ENCODE results near the gene NOM1.

The NOM1 gene

DNA sequence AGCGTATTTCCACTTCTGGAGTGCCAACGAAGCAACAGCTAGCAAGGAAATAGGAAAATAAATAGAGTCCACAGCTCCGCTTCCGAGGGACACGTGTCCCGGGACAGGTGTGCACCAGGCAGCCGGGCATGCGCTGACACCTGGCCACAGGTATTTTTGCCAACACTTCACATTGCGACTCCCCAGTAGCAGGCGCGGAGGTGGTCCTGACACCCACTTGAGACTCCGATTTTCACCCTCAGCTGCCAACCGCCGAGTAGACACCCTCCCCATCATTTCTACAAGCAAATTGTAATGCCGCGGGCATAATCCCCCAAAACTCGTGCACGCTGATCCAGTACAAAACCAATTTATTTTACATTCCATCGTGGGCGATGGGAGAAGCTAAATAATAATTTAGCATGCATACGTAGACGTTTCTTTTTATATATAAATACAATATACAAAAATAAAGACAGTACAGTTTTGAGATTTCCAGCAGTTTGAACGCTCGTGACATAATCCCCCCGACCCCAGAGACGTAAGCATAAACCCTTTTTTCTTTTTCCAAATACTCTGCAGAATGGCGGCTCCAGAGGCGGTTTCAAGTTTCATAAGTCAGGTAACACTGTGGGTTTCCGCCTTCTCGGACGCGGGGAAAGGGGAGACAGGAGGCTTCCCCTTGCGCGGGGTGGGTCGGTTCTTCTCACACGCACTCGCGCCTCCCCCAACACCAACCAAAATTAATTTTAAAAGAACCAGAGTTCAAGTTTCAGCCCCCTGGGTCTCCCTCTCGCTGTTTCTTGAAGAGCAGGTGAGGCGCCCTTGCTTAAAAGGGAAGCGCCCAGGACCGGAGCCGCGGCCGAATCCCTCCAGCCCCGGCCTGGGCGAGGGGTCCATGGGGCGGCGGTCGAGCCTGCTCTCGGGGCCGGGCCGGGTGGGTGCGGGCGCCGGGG lies 55.3 kb downstream of the NOM1 start:
- no peak for DNase-seq

DNA sequence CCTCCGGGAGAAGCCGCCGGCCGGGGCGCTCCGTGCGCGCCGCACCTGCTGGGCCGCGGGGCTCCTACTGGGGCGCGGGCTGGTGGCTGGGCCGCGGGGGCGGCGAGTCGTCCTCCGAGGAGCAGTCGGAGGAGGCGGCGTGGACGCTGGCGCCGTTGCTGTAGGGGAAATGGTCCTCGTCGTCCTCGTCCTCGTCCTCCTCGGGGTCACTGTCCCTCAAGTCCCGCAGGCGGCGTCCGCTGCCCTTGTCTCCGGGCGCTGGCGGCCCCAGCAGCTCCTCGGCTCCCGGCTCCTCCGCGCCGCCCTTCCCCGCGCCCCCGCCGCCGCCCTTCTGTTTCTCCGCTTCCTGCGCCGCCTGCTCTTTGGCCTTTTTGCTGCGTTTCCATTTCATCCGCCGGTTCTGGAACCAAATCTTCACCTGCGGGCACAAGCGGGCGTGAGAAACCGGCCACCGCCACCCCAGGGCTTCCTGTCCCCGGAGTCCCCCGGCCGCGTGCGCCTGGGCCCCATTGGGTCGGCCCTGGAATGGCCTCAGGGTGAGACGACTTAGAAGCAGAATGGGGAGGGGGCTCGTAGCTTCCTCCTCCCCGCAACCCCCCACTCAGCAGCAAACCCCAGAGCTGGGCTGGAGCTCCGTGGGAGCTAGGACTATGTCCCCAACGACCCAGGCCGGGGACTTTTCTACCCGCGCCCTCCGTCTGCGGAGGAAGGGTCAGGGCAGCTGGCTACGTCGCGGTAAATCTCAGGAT lies 56.1 kb downstream of the NOM1 start:
- DNase-seq: no peak

DNA sequence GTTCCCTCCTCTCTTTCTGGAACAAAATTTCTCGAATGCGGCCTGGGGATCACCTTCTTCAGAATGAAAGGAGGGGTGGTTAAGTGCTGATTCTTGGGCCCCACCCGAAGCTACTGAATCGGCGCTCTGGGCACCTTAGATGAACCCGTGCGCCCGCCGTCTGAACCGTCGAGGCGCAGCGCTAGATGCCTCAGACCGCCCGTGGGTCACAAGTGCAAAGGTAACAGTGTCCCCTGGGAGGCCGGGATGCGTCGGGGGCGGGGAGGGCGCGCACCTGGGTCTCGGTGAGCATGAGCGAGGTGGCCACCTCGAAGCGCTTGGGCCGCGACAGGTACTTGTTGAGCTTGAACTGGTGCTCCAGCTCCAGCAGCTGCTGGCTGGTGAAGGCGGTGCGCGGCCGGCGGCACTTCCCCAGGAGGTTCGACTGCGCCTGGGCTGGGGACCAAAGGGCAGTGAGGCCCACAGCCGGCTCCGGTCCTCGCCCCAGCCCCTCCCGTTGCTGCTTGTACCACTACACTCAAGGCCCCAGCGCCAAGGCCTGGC lies 56.8 kb downstream of the NOM1 start:
- DNase-seq: no peak

DNA sequence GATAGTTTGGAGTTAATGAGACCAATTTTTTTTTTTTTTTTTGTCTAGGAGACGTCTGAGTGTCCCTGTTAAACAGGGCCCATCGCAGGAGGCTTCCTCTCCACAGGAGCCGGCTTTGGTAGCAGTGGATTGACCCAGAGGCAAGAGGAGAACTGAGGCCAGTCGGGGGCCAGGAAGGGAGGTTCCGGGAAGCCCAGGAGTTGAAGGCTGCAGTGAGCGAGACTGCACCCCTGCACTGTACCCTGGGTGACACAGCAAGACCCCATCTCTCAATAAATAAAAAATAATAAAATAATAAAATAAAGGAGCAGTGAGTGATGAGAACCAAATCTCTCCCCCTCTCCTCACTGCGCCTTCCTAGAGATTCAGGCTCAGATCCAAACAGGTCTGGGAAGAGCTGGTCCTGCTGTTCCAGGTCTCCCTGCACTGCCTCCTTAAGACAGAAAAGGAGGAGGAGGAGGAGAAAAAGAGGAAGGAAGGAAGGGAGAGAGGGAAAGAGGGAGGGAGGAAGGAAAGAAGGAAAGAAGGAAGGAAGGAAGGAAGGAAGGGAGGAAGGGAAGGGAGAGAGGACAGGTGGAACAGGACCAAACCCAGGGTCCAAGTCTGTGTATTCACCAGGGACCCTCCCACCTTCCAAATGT lies 57.4 kb downstream of the NOM1 start:
- DNase-seq: no peak

DNA sequence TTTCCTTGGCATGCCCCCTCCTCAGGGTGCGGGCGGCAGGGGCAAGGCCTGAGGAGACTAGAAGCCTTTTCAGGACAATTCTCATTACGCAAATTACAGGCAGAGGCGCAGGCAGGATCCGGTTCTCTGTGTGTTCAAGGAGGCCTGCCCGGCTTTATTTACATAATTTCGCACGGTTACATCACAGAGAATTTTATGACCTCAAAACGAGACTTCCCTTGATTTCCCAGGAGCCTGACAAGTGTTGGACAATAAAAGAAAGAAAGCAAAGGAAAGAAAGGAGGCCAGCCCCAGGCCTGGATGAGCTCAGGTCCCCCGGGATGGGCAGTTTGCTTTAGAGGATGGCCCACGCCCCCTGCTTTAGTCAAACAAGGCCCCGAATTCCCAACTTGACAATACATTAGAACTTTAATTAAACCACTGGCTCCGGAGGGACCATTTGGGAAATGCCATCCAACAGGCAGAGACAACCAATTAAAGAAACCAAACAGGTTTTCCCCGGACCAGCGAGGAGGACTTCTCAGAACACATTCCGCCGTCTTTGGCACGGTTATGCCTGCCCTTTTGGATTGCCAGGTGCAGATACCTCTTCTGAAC lies 58.1 kb downstream of the NOM1 start:
- DNase-seq: no peak

DNA sequence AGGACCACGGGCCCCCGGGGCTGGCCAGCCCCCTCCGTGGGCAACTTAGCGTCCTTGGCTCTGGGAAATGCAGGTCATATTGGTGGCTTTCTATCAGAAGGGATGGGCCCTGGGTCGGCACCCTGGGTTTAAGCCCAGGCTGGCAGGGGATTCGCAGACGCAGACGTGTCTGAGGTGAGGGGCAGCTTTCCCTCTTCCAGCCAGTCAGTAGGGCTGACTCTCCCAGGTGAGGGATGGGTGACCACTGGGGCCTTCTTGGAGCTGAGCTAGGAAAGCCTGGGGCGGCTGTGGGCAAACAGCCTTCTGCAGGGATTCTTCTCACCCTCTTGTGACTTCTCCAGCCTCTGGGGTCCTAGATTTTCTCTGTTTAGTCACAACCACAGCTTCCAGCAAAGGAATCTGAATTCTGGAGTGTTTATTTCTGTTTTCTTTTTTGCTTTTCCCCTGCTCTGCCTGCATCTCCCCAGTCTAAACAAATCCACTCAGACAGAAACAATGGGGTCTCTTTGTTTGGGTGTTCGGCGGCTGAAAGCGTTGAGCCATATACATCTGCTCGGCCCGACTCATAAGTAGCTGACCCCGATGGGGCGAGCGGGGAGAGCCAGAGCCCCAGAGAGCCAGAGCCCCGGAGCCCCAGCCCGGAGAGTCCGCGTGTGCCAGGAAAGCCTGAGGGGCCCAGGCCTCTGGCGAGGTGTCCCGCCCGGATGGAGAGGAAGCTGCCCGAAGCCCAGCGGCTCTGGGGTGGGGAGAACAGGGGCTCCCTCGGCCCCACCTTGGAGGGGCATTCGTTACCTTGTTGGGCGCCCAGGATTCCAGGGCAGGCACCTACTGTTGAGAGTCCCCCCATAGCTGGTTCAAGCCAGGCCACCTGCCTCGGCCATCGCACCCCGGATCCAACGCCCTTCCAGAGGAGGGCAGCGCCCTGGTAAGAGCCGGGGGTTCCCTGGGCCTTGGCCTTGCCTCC lies 59.0 kb downstream of the NOM1 start:
- DNase-seq: no peak

DNA sequence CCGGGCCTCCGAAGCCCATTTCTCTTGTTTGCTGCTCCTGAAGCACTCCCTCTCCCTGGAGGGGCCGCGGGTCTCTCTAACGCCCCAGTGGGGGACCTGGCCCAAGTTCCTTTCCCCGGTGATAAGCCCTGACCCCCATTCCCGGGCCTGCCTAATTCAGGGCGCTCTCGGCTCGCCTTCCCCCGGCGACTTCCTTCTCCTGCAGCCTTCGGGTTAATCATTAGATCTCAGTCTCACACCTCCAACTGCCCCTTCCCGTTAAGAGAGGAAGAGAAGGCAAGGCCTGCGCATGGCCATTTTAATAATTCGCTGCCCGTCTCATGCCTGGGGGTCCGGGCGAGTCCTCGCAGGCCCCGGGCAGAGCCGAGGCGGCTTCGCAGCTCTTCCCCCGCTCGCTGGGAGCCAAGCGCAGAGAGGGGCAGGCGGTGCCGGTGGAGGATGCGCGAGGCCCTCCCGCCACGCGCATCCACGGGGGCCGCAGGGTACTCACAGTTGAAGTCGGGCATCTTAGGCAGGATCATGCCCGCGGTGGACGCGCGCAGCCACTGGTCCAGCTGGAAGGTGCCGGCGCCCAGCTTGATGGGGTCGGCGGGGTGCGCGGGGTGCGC lies 59.8 kb downstream of the NOM1 start:
- no peak for DNase-seq

DNA sequence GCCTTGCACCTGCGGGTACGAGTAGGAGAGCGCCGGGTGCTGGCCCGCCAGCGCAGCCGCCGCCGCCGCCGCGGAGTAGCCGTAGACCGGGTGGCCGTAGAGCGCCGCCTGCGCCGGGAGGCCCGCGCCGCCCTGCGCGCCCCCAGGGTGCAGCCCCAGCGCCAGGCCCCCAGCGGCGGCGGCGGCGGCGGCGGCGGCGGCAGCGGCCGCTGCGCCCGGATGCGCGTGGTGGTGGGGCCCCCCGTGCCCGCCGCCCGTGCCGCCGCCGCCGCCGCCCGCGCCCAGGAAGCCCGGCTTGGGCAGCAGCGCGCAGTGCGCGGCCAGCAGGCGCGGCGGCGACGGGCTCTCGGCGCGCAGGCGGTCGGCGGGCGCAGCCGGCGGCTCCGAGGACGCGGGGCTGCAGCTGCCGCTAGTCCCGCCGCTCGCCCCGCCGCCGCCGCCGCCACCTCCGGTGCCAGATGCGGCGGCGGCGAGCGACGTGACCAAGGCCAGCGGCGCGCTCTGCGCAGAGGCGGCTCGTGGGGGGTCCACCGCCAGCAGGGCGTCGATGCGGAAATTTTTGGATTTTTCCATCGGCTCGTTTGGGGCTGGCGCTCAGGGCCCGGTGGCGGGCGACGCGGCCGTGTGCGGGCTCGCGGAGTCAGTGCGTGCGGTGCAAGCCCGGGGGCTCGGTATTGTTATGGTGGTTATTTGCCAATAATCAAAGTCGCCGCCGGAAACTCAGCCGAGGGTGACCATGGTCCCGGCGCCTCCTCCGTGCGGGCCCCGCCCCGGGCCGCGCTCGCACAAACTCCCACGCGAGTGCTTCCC lies 60.5 kb downstream of the NOM1 start:
- no peak for DNase-seq

DNA sequence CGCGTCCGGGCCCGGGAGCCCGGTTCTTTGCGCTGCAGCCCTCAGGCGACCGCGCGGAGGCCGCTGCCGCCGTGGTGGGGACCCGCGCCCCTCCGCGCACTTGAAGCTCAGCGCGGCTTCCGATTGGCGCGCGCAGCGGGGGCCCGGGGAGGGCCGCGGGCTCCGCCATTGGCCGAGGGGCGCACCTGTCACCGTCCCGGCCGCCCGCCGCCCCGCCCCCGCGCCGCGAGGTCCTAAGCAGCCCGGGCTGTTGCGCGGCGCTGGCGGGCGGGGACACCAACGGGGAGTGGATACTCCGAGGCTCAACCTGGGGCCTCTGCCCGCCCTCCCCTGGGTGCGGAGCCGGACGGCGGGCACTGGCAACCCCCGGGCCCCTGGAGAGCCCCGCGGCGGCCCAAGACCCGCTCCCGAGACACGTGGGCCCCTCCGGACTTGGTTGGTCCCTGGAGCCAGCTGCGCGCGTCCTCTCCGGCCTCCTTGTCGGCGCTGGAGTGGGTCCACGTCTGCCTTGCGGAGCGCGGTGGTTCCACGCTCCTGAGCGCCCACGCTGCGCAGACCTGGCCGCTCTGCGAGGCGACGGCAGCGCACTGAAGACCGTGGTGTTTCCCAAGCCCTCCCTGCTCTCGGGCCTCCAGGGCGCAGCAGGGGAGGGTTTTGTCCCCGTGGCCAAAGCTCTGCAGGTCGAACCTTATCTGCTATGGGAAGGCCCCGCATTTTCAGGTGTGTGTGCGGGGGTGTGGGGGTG lies 61.2 kb downstream of the NOM1 start, which contains the start of gene MNX1:
MNX1 (minus strand) TSS at position 76 of the 745 bp plus-strand sequence. CDS start 313 bp downstream, outside the sequence.
- peak; percentile 83 to 95 for DNase-seq

DNA sequence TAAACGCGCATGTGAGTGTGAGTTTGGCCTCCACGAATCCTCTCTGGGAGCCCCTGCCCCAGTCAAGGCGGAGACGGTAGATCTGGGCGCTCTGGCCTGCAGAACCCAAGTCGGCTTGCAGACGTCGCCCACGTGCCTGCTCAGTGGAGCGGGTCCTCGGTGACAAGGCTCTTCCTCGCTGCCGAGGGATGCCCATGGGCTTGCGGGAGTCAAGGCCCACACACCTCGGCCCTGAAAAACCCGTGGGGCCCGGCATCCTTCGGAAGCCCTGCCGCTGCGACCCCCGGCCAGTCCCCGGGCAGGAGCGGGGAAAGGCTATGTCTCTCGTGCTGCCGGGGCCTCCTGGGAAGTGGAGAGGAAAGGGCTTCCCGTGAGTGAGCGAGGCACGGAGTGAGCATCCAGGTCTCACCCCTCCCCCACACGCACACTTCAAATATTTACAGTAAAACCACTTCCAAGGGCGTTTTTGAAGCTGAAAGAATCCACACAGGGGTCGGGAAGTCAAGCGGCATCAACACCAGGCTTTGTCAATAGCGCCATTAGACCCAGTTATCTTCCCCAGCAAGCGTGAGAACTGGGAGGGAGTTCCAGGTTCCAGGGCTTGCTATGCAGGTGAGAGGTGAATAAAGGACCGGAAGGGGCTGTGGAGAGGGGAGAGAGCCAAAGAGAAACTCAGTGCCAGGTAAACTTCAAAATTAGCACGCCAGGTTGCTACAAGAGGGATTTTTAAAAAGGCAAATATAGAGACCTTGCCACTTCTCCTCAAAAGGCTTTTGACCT lies 62.0 kb downstream of the NOM1 start:
- no peak for DNase-seq

DNA sequence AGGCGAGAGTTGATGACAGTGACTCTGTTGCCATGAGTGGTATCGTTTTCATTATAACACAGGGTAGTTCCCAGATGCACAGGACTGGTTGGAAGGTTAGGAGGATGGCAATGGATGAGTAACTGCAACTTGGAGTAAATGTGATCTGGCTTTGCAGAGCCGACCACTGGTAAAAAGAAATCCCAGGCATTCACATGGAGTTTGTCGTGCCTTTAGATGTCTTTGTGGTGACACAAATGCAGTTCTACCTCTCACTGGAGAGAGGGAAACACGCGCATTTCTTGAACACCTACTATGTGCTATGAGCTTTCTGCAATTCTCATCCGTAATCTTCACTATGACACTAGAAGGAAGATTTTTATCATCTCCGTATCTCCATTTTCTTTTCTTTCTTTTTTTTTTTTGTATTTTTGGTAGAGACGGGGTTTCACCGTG lies 62.6 kb downstream of the NOM1 start:
- no peak for DNase-seq

DNA sequence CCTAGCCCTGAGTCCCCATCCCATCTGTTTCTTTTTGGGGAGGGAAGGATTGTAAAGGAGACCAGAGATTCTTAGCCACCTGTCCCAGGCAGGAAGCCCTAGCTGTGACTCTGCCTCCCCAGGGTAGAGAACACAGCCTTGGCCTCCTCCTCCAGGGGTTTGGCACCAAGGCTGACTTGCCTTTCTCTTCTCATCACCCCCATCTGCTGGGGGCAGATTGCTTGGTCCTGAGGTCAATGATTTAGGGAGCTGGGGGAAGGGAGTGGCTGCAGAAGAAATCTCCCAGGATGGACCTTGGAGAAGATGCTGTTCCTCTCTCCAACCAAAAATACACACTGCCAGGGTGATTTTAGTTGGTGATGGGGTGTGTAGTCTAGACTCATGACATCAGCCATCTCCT lies 63.6 kb downstream of the NOM1 start:
- DNase-seq: no peak

DNA sequence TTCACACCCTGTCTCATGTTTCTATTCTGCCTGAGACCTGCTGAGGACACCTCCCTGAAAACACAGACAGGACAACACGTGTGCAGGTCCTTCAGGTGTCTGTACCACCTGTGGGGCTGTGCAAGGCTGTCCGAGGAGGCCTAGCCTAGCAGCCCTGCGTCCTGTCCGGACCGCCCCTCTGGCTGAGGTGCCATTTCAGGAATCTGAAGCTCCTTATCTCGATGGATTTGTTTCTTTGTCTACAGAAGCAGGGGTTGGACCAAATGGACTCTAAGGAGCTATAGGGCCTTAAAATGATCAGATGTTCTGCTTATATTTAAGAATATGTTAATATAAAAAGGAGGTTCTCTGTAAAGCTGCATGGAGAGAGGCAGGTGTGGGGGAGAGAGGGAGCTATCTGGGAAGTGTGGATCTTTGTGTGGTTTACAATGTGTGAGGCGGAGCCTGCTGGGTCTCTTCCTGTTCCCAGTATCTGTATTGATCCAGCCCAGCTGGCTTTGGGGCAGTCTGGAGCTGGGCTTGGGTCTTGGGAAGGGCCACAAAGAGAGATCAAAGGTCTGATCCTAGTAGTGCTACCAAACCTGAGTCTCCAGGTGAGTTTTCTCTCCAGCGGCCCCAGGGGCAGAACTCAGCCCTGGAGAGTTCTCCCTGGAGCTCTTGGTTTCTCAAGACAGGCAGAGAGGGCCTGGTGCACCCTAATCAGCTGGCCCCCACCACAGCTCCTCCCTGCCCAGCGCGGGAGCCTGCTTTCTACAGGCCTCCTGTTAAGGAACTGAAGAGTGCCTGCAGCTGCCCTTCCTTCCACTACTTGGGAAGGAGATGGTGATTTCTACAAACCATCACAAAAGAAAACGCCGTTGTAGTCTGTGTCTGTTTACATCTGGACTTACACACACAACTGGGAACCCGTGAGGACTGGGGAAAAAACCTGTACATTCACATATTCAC lies 64.4 kb downstream of the NOM1 start:
- no peak for DNase-seq

DNA sequence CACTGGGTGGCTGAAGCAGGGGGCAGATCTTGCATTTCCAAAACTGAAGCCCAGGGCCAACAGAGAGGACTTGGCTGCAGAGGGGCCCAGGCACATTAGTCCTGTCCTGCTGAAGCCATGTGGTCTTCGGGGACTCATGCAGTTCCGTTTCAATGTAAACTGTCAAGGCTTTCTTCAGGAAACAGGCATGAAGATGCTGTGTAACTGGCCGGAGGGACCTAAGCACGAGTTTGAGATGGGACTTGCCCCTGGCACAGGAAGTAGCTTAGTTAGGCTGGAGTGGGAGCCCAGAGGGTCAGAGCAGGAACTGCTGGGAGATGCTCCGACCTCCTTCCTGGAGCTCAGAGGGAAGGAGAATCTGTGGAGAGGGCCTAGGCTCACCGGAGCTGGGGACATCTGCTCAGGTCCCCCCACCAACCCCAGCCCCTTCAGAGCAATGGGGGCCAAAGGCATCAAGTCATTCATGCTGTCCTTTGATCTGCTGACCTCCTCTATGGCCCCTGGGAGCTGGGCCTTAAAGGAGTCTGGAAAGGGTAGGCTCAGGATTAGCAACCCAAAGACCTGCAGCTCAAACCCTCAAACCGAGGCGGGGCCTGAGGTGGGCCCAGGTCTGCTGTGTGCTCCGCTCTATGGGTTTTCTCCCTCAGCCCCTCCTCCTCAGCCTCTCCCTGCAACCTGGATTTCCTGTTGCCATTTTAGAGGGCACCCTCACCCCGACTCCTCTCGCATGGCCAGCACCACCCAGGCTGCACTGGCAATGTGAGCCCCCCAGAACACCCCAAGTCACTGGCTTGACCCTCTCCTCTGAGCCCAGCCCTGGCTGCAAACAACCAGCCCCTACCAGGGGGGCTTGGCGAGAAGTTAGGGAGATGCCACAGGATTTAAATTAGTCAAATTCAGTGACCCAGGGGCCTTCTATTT lies 65.4 kb downstream of the NOM1 start:
- DNase-seq: no peak

DNA sequence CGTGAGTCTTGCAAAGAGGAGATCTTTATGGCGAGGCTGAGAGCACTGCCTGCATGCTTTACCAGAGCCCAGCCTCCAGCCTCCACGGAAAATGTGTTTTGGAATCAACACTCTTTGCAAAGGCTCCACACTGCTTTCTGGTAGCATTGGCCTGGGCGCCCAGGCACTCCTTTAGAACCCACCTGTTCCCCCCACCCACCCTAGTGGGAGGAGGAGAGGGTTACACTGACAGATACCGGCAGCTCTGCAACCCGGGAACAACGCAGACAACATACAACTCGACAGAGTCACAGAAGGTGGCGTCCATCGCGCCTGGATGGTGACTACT lies 66.5 kb downstream of the NOM1 start:
- no peak for DNase-seq

DNA sequence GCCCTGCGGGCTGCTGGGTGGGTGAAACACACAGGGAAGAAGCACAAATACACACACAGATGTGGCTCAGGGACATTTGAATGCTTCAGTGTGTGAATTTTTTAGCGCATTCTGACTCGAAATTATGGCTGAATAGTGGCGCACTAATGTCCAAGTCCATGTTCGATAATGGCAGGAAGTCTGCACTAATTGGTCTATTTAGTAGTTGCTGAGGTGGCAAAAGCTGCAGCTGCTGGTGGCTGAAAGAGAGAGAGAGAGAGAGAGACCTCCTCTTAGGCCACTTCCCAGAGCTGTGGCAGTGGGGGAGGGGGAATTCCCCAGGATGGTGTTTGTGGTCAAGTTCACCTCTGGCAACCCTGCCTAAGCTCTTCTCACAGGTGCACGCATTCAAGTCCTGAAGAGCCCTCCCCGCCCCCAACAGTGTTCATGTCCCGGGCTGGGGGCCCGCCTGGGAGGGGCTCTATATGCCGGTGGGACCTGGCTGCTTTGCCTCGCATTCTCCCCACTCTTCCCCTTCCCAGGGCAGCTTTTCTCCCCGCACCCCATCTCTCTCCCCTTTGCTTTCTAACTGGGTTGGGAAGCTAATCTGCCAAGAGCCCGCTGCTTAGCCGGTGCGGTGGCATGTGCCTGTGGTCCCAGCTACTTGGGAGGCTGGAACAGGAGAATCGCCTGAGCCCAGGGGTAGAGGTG lies 67.0 kb downstream of the NOM1 start:
- DNase-seq: no peak
